AG09309 (cell line): ENCODE results near the gene NAT8L.
A peak's percentile ranks its signal among the peaks of the same experiment; 100 is the strongest.

Experiments
- DNase-seq: peaks from one replicate; pipeline ENCODE4 v3.0.0-alpha.2; 2010; ENCODE audit warnings: low read depth
- H3K4me3 ChIP-seq: 2 replicates; pipeline ENCODE4 v1.5.1; 2011; ENCODE audit warnings: mild to moderate bottlenecking, low read depth, low read length, moderate library complexity; ENCODE audit not compliant: control insufficient read depth
- CTCF ChIP-seq: IDR thresholded peaks from 2 replicates; pipeline ENCODE4 v1.5.1; 2011; ENCODE audit warnings: mild to moderate bottlenecking, low read depth, low read length, inconsistent platforms; ENCODE audit not compliant: insufficient read depth, control insufficient read depth; ENCODE audit errors: missing control alignments

NAT8L gene

DNA sequence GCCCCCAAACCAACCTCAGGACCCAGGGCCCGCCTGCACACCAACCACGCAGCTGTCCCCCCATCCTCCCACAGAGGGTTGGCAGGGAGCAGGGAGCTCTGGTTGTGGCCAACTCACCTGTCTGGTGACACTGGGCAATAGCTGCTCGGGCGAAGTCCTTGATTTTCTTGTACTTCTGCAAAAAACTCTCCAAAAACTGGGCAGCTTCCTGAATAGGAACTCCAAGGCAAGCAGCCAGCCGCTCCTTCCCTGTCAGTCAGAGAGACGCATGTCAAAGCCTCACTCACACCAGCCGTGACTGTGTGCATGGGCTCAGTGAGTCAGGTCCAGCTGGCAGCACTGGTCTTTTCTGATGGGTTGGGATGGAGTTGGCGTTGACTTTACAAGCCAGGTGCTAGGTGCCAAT lies 26.4 kb downstream of the NAT8L start:
- no peak overlapping the region for H3K4me3 ChIP-seq
- no peak for DNase-seq
- no peak for TF ChIP-seq CTCF

DNA sequence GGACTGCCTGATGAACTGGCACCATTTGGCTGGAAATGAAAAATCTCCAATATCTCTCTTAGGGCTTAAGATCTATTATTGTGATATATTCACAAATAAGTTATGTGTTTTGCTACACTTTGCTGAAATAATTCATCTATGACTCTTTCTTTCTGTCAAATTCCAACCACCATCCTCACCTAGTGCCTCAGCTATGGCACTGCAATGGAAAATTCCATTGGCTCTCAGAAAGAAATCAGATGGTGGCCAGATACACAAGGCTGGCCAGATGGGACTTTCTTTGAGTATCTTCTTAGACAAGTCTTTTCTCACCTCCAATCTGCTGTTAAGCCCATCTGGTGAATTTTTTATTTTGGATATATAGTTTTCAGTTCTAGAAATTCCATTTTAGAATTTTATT lies 28.0 kb downstream of the NAT8L start:
- no peak for DNase-seq
- H3K4me3 ChIP-seq = no peak overlapping the region
- peak; percentile 28 for TF ChIP-seq CTCF

DNA sequence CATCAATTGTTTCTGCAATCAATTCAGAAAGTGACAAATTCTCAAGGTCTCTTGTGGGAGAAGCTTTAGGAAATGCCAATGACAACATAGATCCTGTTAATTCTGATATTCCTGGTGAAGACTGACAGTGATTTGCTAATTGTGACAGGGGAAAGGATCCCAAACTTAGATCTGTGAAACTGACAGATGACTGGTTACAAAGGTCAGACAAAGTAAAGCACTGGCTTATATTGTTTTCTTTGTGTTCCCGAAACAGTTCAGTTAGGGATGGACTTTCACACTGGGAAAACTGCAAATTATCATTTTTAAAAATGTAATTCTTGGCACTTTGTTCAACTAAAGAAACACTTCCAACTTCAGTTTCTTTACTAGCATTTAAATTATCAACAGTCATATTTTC lies 30.1 kb downstream of the NAT8L start:
- no peak for TF ChIP-seq CTCF
- no peak for DNase-seq
- no peak overlapping the region for H3K4me3 ChIP-seq

DNA sequence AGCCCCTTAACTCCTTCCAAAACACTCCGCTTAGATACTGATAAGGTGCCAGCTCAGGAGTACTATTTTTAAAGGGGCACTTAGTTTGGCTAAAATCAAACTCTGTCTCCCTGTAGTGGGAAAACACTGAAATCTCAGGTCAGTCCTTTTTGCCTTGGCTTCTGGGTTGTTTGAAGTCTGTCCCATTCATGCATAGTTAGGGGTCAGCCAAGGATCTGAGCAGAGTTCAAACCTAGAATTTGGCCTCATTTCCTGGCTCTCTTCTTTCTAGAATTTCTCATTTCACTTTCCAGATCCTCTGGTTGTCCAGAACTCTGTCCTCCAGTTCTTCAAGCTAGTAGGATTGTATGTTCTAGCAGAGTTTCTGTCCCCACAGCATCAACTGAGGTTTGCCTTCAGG lies 31.5 kb downstream of the NAT8L start:
- H3K4me3 ChIP-seq = no peak overlapping the region
- TF ChIP-seq CTCF = no peak
- no peak for DNase-seq

- no peak overlapping the region for H3K4me3 ChIP-seq
- TF ChIP-seq CTCF = no peak
- no peak for DNase-seq
Measured at GRCh38 chr4:2091990-2092668, 33.0 kb downstream of the NAT8L start.

- no peak overlapping the region for H3K4me3 ChIP-seq
- TF ChIP-seq CTCF = no peak
- DNase-seq = no peak
Measured at GRCh38 chr4:2092669-2093053, 33.5 kb downstream of the NAT8L start.

DNA sequence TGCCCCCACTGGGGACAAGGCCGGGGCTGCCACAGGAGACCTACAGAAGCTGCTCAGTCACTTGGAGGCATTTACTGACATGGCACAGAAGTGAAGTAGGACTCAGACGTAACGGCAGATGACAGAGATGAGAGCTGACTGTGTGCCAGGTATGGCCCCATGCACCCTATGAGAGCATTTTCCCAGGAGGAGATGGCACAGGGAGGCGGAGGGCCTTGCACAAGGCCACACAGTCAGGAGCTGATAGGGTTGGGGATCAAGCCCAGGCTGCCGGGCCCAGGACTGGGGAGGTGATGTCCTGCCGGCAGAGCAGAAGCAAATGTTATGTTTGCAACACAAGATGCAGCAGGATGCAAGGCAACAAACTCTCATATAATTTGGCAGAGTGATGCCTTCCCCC lies 34.1 kb downstream of the NAT8L start:
- no peak for DNase-seq
- no peak overlapping the region for H3K4me3 ChIP-seq
- TF ChIP-seq CTCF = no peak
